GM18951 (cell line): ENCODE data around the gene APOL6.

Source experiments
- POLR2A ChIP-seq: IDR thresholded peaks from 4 replicates; pipeline ENCODE4 v1.6.1; 2011; ENCODE audit warnings: mild to moderate bottlenecking; ENCODE audit not compliant: insufficient read length, insufficient read depth; ENCODE audit errors: extremely low read depth
- in situ Hi-C: fragments of 300-500 bp; cut with MboI; formaldehyde crosslinking; loops from one replicate; pipeline ENCODE4 v1.12.0; 2022; ENCODE audit warnings: low sequenced_read_pairs, mixed read lengths, inconsistent platforms; ENCODE audit not compliant: unreplicated experiment

The APOL6 gene

DNA sequence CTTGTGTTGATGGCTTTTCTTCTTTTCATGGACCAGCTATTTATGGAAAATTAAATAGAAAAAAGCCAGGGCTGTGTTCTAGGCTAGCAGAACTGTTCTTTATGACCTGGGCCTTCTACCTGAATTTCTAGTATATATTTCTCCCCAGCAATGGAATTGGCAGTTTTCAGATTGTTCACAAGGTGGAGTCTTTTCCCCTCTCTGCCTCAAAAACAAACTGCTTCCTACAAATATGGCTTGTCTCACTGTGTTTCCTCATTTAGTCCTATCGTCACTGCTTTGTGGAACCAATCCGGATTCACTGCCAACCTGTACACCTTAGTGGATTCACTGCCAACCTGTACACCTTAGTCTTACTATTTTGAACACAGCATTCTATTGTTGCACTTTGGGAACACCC is 64.4 kb downstream of the APOL6 start:
- TF ChIP-seq POLR2A = no peak
- in situ Hi-C loops = no loop called here

DNA sequence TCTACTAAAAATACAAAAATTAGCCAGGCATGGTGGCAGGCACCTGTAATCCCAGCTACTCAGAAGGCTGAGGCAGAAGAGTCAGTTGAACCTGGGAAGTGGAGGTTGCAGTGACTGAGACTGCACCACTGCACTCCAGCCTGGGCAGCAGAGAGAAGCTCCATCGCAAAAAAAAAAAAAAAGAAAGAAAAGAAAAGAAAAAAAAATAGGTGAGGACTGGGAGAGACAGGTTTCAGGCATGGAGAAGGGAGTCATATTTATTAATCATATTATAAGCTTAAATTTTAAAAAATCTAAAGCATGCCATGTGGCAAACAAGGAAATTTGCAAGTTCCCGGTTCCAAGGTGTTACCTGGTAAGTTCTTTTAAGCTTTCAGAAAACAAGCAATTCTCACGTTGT is 69.3 kb downstream of the APOL6 start, which contains the start of gene APOL5:
TSS of gene APOL5 (plus strand) at position 301 of the 400 bp plus-strand sequence. CDS start at position 301, 0 bp downstream.
- in situ Hi-C loops = no loop called here
- TF ChIP-seq POLR2A = no peak
